Pulmonary artery endothelial cell (primary cell): ENCODE measurements around the gene ANGPTL8. TPM values are rescaled to one million over a fixed set of nuclear protein-coding genes. Genes with fewer than 3 reads are reported as not detected.

Experiments used
- DNase-seq: peaks from one replicate; pipeline ENCODE4 v3.0.0-alpha.2; 2011; ENCODE audit warnings: low read depth, low spot score
- total RNA-seq: library from RNA; depleted of rRNA; stranded (reverse); fragments of >200 nt; gene quantifications from 2 replicates; pipeline ENCODE4 v1.2.3, GENCODE V29; 2014

ANGPTL8 gene
- total RNA-seq, 1 donor from 2014 or later, result not detected

DNA sequence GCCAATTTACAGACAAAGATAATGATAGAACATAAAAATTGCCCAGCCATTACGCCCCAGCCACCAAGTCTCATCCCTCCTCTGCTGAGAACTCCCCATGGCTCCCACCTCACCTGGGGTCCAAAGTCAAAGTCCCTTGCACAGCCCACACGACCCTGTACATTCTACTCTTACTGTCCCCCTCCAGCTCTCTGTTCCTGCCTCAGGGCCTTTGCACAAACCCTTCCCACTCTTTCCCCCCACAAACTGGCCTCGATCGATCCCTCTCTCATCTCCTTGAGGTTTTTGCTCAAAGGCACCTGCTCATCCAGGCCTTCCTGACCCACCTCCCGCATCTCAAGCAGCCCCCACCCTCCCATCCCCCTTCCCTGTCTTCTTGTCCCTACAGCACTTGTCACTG is 21.6 kb downstream of the ANGPTL8 start:
- no peak for DNase-seq

DNA sequence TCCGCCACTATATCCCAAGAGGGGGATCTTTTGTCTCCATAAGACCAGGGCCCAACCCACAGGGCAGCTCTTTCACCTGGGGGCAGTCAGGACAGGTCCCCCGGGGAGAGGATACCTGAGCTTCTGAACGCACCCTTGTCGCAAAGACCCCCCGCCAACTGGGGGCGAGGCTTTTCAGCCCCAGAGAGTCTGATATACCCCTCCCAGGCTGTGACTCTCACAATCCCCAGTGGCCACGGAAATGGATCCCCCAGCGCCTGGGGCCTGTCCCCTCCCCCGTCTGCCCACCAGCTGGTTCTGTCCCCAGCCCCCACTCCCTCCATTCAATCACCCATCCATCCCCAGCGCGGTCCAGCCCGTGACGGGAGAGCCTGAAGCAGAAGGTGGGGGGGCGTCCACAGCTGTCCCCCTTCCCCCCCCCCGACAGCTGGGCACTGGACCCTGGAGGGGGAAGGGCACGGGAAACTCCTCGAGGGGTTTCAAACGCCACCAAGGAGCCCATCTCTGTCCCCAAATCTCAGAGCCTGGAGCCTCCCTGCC is 22.1 kb downstream of the ANGPTL8 start:
- DNase-seq, result no peak

DNA sequence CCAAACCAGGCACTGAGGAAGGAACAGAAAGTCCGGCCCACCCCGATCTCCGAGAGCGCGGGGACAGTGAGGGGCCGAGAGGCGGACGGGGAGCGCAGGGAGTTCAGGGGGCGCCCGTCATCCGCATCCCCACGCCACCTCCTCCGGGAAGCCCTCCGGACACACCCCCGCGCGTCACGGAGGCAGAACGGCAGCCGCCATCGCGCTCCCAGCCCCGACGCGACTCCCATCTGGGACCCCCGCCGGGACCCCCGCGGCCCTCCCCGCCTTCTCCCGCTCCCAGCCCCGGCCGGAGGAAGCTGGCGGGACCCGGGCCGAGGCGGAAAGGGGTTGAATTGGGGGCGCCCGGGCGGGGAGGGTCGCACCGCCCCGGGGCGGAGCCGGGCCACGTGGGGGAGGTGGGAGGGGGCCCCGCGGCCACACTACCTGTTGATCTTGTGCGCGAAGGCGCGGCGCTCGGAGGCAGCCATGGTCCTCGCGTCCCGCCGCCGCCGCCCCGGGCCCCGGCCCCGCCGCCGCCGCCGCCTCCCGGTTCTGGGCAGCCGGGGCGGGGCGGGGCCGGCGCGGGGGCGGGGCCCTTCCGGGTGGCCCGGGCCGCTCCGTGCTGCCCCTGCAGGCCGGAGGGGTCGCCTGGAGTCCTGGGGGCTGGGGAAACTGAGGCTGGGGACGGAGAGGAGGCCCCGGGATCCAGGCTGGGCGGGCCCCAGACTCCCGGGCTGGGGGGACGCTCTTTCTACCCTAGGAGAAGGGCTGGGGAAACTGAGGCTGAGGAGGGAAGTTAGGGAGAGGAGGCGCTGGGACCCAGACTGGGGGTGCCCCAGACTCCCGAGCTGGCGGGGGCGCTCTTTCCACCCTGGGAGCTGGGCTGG is 22.8 kb downstream of the ANGPTL8 start, which contains the start of gene DOCK6:
DOCK6 (minus strand) TSS at position 554 of the 869 bp plus-strand sequence; CDS start at position 470, 84 bp downstream.
- DNase-seq, result no peak

DNA sequence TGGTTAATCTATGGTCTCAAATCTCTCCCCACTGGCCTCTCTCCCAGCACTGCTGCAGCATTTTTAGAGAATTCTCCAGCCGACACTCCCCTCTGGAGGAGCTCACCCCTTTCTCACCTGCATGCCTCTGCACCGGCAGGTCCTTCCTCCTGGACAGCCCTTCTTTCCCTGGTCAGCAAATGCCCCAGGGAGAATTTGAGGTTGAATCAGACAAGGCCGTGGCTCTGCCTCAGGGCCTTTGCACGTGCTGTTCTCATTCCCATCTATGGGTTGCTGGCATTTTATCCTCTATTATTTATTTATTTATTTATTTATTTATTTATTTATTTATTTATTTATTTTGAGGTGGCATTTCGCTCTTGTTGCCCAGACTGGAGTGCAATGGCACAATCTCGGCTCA is 24.3 kb downstream of the ANGPTL8 start:
- no peak for DNase-seq

DNA sequence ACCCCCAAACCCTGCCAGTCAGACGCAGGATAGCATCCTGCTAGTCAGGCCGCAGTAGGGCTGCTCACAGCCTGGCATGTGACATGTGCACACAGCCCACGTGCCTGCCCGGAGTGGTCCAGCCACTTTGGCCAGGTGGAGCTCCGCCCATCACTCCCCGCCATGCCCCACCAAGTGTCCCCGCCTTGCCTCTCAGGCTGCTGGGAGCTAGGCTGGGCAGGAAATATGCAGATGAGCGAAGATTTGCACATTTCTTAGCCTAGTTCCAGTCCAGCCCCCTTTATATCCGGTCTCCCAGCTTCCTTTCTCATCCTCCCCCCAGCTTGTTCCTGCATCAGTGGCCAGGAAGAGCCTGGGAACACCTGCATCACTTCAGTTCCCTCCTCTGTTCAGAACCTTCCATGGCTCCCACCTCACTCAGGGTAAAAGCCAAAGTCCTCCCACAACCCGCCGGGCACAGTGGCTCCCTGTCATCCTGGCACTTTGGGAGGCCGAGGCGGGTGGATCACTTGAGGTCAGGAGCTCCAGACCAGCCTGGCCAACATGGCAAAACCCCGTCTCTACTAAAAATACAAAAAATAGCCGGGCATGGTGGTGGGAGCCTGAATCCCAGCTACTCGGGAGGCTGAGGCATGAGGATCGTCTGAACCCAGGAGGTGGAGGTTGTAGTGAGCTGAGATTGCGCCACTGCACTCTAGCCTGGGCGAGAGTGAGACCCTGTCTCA is 25.2 kb downstream of the ANGPTL8 start:
- DNase-seq, result peak; percentile 60

DNA sequence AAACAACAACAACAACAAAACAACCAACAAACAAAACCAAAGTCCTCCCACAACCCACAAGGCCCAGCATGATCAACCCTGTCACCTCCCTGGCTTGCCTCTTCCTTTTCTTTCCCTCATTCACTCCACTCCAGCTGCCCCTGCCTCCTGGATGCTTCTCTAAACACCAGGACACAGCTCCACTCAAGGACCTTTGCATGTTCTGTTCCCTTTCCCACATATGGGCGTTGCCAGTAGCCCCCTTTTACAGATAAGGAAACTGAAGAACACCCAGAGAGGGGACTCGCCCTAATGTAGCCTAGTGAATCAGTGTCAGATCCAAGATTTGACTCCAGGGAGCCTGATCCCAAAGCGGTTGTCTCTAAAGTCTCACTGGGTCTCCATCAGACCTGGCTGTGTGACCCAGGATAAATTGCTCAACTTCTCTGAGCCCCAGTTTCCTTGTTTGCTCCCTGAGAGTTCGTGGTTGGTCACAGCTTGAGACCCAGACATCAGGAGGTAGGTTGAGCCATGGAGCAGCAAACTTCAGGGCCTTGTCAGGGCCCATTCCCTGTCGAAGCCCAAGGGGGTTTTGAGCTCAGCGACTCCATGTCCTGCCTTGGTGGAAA is 25.9 kb downstream of the ANGPTL8 start:
- DNase-seq, result no peak

DNA sequence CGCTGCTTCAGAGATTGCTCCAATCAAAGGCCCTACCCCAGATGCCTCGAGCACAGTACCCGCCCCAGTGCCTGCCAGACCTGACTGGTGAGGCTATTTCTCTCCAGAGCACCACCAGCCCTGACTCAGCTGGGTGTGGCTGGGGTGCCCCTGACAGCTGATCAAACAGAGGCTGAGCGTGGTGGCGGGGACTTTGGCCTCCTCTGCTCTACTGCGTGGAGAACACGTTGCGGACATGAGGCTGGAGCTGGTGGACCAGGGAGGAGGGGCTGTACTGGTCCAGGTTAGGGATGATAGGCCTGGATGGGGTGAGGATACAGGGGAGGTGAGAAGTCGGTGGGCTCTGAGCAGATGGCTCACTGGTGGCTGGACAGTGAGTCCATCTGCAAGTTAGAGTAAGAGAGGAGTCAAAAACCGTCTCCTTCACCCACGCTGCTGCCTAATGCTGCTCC is 26.4 kb downstream of the ANGPTL8 start:
- no peak for DNase-seq

DNA sequence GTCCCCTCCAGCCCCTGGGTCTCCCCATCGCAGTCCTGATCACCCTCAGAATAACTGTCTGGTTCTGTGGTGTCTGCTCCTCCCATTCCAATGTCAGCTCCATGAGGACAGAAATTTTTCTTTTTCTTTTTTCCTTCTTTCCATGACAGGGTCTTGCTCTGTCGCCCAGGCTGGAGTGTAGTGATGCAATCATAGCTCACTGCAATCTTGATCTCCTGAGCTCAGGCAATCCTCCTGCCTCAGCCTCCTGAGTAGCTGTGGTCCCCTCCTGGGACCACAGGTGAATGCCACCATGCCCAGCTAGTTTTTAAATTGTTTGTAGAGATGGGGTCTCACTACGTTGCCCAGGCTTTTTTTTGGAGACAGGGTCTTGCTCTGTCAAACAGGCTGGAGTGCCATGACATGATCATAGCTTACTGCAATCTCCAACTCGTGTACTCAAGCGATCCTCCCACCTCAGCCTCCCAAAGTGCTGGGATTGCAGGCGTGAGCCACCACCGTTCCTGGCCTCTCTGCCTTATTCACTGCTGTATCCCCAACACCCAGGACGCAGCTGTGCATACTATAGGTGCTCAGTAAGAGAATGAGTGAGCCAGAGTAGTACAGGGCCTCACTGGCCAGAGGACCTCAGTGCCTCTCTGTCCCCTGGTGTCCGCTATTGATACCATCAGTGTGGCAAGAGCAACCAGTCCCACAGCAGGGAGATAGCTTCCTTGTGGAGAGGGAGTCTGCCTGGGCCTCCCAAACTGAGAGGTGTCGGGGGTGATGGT is 28.1 kb downstream of the ANGPTL8 start:
- DNase-seq, result no peak

DNA sequence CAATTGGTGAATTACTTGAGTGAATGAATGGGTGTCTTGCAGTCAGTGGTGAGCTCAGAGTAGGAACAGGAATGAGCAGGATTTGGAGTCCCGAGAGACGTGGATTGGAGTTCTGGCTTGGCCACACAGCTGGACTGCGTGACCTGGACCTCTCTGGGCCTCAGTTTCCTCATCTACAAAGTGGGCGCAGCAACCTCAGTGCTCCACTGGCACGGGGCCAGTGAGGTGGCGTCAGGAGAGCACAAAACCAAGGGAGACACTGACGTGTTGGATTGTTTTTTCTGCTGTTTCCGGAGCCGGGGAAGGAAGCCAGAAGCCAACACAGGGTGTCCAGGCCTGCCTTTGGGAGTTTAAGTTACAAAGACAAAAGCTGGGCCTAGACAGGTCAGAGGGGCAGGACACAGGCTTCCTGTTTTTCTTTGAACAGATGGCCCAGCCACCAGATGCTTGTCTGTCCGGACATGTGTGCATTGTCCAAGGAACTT is 29.4 kb downstream of the ANGPTL8 start:
- peak; percentile 99 for DNase-seq

DNA sequence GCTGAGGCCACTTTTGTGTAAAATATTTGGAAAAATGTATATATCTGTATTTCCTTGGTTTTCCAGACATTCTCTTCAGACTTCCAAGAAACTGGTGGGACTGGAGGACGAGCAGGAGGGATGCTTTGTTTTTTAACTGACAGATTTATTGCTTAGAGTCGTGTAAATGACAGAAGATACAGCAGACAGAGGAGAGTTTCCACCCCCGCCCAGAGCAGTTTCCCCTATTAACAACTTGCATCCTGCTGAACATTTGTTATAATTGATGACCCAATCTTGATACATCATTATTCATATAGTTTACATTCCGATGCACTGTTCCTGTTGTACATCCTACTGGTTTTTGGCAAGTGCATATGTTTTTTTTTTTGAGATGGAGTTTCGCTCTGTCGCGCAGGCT is 30.0 kb downstream of the ANGPTL8 start:
- peak; percentile 68 for DNase-seq

DNA sequence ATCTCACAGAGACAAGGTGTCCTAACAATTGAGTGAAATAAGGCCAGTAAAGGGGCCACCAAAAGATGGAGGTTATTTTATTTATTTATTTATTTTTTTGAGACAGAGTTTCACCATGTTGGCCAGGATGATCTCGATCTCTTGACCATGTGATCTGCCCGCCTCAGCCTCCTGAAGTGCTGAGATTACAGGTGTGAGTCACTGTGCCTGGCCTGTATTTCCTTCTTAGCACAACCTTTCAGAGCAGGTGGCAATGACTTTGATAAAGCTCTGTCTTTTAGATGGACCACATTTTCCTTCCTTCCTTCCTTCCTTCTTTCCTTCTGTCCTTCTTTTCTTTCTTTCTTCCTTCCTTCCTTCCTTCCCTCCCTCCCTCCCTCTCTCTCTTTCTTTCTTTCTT is 33.9 kb downstream of the ANGPTL8 start:
- DNase-seq, result no peak

DNA sequence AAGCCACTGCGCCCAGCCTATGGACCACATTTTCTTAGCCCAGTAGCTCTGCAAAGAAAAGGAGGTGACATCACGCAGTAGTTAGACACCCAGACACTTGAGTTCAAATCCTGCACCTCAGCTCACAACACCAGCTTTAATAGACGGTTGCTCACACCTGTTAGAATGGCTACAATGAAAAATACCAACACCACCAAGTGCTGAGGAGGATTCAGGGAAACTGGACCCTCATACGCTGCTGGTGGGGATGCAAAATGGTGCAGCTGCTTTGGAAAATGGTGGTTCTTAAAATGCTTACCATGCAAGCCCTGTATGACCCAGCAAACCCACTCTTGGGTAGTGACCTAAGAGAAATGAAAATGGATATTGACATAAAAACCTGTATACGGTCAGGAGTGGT is 34.6 kb downstream of the ANGPTL8 start:
- no peak for DNase-seq

DNA sequence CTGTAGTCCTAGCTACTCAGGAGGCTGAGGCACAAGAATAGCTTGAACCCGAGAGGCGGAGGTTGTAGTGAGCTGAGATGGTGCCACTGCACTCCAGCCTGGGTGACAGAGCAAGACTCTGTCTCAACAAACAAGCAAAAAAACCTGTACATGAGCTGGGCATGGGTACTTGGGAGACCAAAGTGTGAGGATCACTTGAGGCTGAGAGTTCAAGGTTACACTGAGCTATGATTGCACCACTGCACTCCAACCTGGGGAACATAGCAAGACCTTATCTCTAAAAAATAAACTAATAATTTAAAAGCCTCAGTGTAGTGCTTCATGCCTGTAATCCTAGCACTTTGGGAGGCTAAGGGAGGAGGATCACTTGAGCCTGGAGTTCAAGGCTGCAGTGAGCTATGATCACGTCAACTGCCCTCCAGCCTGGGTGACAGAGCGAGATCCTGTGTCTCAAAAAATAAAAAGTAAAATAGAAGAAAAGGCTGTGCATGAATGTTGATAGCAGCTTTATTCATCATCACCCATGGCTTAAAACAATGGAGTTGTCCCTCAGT is 35.2 kb downstream of the ANGPTL8 start:
- DNase-seq, result no peak

DNA sequence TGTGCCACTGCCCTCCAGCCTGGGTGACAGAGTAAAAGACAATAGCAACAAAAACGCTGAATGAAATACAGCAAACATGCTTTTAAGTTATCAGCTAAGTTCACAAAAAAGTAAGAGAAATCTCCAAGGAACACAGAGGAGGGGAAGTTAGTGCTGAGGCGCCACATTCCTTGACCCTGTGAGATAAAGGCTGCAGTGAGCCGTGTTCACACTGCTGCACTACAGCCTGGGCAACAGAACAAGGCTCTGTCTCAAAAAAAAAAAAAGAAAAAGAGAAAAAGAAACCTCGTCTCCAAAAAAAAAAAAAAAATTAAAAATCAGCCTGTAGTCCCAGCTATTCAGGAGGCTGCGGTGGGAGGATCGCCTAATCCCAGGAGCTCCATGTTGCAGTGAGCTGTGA is 39.3 kb downstream of the ANGPTL8 start:
- no peak for DNase-seq

DNA sequence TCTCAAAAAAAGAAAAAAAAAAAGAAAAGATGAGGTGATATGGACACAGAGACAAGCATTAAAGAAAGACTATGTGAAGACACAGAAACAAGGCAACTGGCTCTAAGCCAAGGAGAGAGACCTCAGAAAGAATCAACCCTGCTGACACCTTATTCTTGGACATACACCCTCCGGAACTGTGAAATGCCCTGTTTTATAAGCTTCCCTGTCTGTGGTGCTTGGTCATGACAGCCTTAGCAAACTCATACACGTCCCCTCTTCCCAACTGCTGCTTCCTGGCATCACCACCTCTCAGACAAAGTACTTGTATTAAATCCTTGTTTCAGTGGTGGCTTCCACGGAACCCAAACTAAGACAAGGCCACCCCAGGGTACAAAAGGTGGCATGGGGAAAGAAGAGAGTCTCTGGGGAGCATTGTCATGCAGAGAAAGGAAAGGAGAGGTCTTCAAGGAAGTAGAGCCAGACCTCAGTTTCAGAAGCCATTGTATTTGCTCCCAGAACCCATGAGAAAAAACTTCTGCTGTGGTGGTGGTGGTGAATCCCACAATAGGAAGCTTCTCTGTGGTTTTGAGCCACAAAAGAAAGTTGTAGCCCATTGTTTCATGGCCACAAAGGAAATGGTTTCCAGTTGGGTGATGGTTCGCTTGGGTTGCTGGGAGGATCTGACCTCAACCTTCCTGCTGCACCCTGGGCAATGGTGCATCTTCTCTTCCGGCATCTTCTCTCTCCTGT is 40.3 kb downstream of the ANGPTL8 start:
- no peak for DNase-seq

DNA sequence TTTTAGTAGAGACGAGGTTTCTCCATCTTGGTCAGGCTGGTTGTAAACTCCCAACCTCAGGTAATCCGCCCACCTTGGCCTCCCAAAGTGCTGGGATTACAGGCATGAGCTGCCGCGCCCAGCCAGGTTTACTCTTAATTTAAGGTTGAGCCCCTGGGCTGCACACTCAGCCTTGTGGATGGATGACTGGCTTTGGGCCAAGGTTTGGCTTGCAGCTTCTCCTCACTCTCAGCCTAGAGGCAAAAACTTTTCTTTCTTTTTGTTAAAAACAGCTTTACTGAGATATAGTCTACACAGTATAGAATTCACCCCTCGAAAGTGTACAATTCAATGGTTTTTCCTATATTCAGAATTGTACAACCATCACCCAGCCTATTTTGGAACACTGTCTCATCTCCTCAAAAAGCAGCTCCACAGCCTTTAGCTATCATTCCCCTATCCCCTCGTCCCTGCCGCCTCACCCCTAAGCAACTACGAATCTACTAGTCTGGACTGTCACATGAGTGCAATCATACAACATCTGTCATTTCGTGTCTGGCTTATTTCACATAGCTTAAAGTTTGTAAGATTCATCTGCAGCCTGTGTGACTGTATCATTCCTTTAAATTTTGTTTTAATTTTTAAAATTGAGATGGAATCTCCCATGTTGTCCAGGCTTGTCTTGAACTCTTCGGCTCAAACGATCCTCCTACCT is 42.1 kb downstream of the ANGPTL8 start:
- DNase-seq, result no peak

DNA sequence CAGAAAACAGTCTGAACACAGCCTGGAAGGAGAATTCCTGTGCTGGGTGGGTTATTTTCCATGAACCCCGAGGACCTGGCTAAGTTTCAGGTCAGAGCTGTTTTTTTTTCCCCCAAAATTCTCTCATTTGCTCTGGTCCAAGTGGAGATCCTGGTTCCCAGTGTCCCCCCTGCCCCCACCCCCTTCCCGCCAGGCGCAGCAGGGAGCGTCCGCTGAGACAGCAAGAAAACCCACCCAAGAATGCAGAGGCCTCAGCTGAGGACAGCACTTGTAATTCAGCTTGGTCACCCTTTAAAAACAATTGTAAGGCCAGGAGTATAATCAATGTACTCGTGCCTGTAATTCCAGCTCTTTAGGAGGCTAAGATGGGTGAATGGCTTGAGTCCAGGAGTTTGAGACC is 45.1 kb downstream of the ANGPTL8 start:
- DNase-seq, result no peak

DNA sequence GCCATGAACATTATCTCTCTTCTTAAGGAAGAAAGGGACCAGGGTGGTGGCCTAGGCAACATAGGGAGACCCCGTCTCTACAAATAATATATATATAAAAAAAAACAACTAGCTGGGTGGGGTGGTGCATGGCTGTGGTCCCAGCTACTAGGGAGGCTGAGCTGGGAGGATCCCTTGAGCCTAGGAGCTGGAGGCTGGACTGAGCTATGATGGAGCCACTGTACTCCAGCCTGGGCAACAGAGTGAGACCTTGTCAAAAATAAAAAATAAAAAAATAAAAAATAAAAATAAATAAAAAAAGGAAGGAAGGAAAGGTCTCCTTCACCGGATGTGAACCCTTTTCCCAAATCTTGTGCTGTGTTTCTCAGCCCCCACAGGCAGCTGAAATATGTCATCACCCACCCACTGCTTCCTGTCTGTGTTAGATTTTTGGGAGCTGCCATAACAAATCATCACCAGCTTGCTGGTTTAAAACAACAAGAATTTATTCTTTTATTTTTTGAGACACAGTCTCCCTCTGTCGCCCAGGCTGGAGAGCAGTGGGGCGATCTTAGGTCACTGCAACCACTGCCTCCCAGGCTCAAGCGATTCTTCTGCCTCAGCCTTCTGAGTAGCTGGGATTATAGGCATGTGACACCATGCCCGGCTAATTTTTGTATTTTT is 47.0 kb downstream of the ANGPTL8 start:
- DNase-seq, result peak; percentile 36

DNA sequence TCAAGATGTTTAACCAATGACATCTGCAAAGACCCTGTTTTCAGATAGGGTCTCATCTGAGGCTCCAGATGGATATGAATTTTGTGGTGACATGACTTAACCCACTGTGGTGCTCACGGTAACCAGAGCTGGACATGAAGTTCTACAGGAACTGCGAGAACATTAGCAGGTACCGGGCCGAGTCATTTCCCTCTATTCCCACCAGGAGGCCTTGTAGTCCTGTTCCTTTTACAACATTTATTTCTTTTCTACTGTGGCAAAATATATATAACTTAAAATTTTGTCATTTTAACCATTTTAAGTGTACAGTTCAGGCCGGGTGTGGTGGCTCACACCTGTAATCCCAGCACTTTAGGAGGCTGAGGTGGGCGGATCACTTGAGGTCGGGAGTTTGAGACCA is 48.9 kb downstream of the ANGPTL8 start:
- DNase-seq, result no peak
